ENCODE data around the gene OR2T29.
"Not testable (repeated sequence)": the region's sequence is repeated elsewhere in the genome, so short reads cannot be mapped to it uniquely, and the experiment has no call there.

Gene OR2T29

GRCh38 chr1:248510217-248510616 is 52.4 kb downstream of the OR2T29 start:
- not testable (repeated sequence) for DNase-seq (ENCODE audit: low spot score)

GRCh38 chr1:248507773-248508172 is 54.8 kb downstream of the OR2T29 start, which contains the start of gene OR2G6:
OR2G6 (plus strand) TSS chr1:248508073; CDS start chr1:248521647, 13,574 bp downstream.
- not testable (repeated sequence) for DNase-seq (ENCODE audit: low spot score)
